Activated T-cell treated with anti-CD3 and anti-CD28 coated beads, Interleukin-2, amount 50 U/mL, for 48 hours (primary cell): ENCODE measurements around the gene OSBPL5.
A peak's percentile ranks its signal among the peaks of the same experiment; 100 is the strongest.
"Not testable (repeated sequence)": the region's sequence is repeated elsewhere in the genome, so short reads cannot be mapped to it uniquely, and the experiment has no call there.

Source experiments
- DNase-seq, 2 experiments: peaks; one replicate each; pipeline ENCODE4 v3.0.0-alpha.2; 2020

OSBPL5 gene

DNA sequence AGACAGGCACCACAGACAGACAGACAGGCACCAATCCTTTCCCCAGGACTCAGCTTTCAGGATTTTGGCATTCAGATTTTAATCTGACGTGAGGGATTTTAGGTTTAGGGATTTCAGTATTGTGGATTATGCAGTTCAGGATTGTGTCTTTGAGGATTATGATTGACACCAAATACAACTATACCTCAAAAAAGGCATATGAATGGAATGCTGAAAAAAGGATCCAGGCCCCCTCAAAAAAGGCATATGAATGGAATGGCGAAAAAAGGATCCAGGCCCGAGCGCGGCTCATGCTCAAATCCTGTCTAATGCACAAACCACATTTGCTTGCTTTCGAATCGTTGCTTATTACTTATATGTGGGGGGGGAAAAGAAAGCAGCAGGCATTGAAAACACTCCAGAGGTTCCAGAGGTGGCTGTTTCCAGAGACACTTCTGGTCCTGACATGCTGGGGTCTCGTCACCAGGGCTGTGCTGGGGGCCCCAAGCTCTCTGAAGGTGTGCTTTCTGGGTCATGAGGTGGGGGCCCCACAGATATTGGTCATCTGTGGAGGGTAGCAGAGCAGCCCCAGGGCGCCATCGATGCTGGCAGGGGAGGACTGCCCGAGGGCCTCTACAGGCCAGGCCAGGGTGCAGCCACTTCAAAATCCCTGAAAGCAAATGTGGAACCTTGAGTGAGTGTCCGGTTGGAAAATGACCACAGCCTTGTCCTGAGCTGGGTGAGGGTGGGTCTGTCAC, 16.8 kb upstream of the OSBPL5 start:
- DNase-seq = no peak

DNA sequence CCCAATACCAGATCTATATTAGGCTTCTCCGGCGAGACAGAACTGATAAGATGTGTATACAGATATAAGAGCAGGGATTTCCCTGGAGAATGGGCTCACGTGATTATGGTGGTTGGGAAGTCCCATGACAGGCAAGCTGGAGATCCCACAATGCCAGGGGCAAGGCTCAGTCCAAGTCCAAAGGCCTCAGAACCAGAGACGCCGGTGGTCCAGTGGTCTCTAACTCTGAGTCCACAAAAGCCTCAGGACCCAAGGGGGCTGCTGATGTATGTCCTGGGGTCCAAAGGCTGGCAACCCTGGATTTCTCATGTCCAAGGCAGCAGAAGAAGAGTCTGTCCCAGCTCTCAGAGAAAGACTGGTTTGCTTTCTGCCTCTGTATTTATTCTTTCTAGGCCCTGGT, 15.8 kb upstream of the OSBPL5 start:
- DNase-seq = no peak

DNA sequence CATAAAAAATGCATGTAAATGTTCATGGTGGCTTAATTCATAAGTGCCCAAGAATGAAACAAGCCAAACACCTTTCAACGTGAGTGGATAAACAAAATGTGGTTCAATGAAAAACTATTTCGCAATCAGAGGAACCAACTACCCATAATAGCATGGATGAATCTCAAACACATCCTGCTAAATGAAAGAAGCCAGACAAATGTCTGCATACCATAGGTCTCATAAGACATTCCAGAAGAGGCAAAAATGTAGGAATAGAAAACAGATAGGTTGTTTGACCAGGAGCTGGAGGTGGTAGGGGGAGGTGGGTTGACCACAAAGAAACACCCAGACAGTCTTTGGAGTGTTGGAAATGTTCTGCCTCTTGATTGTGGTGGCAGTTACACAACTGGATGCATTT, 13.2 kb upstream of the OSBPL5 start:
- DNase-seq = no peak

DNA sequence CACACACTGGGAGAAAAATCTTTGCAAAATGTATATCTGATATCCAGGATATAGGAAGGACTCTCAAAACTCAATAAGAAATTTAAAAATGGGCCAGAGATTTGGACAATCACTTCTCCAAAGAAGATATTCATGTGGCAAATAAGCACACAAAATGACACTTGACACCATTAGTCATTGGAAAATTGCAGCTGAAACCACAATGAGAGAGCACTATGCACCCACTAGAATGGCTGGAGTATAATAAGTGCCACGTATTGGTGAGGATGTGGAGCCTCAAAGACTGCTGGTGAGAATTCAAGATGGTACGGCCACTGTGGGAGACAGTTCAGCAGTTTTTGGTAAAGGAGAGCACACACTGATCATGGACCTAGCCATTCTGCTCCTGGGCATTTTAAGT, 12.8 kb upstream of the OSBPL5 start:
- DNase-seq = no peak

DNA sequence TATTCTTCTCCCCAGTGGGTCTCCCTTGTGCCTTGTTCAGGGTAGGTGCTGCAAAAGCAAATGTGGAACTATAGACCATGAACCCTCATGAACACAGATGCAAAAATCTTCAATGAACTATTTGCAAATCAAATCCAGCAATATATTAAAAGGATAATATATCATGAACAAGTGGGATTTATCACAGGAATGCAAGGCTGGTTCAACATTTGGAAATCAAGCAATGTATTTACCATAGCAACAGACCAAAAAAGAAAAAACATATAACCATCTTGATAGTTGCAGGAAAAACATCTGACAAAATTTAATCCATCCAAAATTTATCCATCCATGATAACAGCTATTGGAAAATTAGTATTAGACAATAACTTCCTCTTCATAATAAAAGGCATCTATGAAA, 11.4 kb upstream of the OSBPL5 start:
- DNase-seq = no peak

DNA sequence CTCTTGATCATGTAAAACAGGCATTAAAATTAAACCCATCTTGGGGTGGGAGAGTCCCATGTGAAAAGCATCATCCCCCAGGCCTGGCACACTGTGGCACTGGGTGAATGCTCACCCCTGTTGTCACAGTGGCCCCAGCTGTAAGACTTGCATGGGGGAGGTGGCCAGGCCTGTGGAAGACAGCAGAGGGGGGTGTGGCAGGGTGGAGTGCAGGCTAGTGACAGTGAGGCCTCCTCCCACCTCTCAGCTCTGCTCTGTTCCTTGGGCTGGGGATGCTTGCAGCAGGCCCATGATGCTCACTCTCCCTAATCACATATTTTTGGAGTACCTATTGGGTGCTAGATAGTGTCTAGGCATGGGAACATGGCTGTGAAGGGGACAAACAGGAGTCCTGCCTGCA, 10.1 kb upstream of the OSBPL5 start:
- DNase-seq = no peak

DNA sequence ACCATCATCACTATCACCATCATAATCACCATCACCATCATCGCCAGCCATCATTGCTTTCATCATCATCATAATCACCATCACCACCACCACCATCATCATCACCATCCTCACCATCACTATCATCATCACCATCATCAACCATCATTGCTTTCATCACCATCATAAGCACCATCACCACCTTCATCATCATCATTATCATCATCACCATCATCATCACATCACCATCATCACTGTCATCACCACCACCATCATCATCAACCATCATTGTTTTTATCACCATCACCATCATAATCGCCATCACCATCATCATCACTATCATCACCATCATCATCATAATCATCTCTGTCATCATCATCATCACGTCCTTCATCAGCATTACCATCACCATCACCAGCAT, 9.3 kb upstream of the OSBPL5 start:
- no peak for DNase-seq

DNA sequence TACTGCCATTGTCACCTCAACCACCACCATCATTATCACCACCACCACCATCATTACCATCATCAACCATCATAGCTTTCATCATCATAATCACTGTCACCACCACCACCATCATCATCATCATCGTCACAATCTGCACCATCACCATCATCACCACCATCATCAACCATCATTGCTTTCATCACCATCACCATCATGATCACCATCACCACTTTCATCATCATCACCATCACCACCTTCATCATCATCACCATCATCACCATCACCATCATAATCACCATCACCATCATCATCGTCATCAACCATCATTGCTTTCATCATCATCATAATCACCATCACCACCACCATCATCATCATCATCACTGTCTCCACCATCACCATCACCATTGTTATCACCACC, 8.7 kb upstream of the OSBPL5 start:
- no peak for DNase-seq

DNA sequence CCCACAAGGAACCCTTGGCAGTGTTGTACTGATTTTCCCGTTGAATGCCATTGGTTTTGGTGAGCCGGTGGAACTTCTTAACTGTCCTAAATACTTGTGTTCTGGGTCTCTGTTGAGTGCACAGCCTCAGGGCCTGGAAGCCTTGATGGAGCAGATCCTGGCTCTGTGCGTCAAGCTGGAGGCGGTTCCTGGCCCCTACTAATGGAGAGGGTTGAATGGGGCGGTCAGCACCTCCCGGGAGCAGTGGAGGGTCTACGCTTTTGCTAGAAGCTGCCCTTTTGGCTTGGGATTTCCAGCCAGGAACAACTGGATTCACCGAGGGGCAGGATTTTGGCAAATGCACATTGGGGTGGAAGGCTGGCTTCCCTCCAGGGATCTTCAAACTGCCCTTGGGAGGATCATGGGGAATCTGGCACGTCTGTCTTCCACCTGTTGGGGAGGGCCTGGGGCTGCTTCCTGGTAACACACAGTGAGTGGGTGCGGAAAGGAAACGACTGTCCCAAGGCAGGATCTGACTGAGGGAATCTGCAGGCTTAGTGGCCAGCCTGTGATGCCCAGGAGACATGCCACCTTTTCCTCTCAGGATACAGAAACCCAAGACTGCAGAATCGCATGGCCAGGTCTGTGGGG, 6.9 kb upstream of the OSBPL5 start:
- DNase-seq = no peak

DNA sequence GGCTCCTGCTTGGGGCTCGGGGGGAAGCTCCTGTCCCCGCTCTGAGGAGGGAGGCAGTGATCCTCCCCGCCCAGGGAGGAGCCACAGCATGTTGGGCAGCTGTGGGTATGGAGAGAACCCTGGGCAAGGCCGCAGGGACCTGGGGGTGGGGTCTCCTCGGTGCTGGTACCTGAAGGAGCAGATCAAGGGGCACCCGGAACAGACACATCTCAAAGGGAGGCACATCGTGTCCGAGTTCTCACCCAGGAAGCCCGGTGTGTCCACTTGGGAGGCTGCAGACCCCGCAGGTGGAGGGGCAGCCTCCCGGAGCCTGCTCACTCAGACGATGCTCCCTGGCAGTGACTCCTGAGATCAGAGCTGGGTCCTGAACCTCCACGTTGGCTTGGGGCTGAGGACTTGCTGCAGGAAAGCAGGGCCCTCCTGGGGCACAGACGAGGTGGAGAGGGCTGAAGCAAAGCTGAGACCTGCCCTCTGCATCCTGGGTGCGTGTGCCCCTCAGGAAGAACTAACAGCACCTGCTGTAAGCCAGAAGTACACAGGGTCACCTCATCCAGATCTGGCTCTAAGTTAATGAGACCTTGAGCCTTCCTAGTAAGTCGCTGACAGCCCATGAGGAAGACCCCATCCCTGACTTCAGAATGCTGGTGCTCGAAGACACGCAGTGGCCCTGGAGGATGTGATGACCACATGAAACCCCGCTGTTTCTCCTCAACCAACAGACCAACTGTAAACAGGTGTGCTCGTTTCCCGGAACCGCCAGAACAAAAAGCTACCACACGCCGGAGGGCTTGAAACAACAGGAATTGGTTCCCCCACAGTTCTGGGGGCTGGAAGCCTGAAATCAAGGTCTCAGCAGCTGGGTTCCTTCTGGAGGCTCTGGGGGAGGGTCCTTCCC, 5.9 kb upstream of the OSBPL5 start:
- no peak for DNase-seq

DNA sequence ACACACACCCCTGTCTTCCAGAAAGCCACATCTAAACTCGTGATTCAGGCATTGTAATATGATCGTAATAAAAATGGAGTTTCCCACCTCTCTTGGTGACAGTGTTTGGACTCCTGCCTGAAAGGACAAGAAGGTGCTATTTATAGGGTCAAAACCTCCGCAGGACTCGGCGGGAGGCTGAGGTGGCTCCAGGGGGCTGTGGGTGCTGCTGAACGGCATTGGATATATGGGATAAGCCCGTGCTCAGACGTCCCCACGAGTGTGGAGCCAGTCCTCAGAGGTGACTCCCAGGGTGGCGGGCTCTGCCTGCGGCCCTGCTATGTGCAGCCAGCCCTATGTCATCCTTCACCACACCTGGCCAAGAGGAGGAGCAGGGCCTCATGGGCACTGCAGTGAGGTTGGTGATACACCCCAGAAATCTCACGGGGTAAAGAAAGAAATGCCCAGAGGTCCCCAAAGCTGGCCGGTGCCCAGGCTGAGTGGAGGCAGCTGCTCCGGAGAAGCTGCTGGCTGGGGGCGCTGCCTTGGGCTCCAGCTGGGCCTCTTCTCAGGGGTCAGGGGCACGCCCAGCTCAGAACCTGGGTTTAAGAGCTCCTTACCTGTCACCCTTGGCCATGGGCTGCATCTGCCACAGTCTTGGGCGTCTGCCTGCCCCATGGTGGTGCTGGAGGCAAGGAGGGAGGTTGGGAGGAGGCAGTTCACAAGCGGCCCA, 5.1 kb upstream of the OSBPL5 start:
- no peak for DNase-seq

DNA sequence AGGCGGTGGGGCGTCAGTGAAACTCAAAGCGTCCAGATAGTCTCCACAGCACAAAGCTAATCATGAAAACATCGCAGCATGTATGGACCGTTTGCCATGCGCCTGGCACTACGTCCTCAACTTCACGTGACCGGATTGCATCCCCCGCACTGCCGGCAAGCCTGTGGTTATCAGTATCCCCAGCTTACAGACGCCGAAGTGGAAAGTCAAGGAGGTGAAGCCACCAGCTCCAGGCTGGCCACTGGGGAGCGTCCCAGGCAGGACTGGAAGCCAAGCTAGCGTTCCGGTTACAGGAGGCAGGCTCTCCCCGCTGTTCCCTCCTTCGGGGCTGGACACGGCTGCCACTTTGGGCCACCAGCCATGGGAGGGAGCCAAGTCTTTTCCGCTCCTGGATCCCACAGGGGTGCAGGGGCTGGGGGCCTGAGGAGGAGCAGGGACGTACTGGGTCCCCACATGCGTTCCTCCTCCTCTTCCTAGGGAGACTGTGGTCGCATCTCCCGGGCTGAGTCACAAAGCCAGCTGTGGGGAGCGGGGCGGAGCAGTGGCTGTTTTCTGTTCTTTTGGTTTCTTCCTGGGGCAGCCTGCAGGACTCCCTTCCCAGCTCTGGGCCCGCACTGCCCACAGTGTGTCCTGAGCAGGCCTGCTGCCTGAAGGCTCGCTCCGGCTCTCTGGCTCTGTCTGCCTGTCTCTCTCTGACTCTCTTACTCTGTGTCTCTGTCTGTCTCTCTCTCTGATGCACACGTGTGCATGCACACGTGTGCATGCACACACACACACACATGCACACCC, 4.3 kb upstream of the OSBPL5 start:
- peak; percentile 51 to 63 for DNase-seq

DNA sequence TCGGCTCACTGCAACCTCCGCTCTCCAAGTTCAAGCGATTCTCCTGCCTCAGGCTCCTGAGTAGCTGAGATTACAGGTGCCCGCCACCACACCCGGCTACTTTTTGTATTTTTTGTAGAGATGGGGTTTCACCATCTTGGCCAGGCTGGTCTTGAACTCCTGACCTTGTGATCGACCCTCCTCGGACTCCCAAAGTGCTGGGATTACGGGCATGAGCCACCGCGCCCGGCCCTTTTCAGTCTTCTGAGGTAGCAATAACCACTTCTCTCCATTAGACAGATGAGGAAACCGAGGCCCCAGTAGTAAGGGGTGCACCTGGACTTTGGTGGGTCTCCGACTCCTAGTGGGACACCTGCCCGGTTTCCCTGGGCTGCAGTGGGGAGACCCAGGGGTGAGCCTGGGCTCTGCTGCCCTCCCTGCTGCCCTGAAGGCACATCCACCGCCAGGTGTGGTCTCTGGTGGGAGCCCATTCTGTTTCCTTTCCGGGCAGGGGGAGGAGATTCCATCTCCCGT, 3.7 kb upstream of the OSBPL5 start:
- DNase-seq = not testable (repeated sequence)

DNA sequence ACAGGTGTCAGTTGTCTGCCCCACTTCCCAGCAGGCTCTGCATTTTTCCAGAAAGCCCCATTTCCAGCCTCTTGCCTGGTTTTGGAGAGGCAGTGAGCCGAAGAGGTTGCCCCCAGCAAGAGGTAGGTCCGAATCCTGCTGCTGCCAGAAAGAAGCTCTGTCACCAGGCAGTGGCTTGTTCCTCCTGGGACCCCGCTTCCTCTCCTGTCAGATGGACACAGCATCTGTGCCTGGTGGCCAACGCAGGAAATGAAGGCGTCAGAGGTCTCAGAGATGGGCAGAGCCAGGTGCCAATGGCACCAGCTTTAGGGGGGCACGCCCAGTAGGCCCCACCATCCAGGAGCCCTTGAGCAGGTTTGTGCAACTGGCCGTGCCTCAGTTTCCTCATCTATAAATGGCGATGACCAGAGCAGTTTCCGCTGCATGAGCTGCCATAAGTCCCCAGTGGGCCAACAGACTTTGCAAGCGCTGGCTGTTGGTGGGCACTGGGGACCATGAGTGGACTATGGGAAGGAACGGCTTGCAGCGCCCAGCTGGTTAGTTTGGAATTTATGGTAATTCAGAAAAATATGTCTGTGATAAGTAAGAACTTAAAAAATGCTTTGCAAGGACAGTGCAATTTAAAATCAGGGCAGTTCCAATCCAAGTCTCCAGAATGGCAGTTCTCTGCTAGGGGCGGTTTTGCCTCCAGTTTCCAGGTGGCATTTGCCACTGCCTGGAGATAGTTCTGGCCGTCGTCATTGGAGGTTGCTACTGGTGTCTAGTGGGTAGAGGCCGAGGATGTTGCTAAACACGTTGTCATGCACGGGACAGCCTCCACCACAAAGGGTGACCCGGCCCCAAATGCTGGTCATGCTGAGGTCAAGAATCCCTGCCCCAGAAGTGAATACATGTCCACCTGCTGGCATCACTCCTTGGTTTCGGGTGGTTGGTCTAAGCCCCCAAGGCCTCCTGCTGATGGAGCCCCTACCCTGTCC, 2.3 kb upstream of the OSBPL5 start:
- DNase-seq = no peak

DNA sequence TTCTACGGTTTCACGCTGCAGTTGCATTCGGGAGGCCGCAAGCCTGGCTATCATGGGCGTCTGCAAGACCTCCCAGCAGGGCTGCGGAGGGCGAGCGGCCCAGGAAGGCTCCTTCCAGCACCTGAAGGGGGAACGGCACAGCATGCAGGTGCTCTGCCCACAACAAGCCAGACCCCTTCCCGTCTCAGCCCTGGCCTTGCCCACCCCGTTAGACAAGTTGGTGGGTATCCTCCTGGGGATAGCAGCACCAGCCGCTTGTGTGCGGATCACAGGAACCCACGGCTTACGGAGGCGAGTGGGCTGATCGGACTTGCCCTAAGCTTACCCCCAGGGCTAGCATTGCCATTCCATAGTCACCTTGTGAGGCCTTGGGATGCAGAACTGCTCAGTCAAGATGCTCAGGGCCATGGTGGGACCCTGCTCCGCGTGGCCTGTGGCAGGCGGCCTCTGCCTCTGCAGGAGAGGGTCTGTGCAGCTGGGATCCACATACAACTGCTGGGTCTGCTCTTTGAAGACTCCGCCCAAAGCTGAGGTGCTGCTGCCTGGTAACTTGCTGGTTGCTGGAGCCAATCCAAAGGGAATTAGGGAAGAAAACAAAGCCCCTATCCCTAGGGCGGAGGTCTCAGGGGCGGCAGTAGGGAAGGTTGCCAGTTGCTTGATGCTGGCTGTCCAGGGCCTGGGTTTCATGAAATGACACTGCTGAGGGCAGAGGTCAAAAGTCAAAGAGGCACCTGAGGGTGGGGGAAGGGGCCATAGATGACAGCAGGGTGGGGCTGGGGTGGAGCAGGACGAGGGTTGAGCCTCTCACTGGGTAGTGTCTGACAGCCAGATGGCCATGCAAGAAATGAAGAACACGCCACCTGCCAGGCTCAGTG, 1.4 kb upstream of the OSBPL5 start:
- no peak for DNase-seq

DNA sequence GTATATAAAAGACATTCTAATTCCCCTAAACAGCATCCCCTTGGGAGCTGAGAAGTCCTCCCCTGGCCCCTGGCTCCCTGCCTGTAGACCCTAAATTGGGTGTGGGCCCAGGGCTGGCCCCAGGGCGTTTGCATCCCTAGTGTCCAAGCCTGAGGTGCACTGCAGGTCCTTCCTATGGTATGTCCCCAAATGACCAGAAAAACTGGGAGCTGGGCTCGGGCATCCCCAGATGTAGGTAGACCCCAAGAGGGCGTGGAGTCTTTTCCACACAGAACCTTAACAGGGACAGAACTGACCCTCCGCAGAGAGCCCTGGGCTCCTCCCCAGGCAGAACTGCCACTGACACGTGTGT, 782 bp upstream of the OSBPL5 start:
- no peak for DNase-seq

DNA sequence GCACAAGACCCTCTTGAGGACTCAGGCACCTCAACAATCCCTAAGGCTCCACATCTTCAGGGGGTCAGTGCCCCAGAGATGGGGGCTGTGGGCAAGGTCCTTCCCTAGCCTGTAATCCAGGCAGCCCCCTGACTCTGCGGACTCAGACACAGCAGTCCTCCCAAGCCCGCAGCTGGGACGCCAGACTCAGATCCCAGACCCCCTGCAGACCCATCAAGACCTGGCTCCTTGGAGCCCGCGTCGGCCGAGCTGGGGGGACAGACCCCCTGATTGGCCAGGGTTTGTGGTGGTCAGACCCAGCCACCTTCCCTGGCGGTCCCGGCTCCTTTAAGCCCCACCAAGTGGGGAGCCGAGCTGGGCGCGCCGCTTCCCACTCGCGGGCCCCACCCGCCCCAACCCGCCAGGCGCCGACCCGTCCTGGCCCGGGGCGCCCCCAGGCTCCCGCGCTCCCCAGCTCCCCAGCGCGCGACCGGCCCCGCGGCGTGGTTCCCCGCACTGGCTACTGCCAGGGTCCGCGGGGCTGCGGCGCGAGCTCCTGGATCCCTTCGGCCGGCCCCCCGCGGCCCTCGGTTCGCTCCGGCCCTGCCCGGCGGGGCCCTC, 458 bp downstream of the OSBPL5 start:
- peak in 1 of 2 experiments; percentile 35 for DNase-seq

DNA sequence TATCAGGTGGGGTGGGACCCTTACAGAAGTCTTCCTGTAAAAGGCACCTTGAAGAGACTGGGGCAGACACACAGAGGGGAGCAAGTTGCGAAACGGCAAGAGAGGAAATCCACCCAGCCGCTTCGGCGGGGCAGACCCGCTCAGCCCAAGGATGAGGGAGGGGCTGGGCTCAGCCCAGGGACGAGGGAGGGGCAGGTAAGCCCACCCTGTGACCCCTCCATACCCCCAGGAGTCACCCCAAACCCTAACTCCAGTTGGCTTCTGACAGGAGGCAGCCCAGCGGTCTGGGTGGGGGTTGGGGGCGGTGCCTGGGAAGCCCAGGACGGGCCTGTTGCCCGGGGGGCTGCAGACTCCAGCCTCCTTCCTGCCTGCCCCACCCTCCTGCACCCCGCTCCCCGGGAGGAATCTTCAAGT, 965 bp downstream of the OSBPL5 start:
- no peak for DNase-seq

DNA sequence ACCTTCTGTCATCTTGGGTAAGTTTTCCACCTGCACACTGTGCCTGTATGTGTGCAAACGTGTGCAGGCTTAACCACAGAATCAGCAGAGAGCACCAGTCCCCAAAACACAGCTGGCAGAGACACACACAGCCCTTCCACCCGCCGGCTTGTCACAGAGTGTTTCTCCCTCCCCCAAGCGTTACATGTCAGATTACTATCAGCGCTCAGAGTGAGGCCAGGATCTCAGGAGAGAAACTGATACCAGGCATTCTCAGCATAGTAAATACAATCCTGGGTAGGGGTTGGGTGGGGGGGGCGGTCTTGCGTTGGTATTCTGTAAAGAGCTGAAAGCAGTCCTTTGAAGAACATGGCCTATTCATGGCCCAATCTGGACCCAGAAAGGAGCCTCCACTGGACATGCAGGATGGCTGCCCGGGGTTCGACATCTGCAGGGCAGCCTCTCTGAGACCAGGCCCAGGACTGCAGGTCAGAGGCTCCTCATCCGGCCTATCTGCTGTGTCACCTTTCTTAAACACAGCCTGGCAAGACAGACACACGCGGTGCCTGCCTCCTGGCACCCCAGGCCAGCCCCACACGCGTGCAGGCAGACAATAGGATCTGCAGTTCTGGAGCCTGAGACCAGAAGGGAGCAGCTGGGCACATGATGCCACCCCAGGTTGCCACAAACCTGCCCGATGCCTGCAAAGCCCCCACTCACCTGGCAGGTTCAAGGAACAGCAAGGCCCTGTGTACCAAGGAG, 1.7 kb downstream of the OSBPL5 start:
- DNase-seq = no peak
